ENCODE data around the gene CLASP2.
"Not testable (repeated sequence)": the region's sequence is repeated elsewhere in the genome, so short reads cannot be mapped to it uniquely, and the experiment has no call there.

Gene CLASP2

DNA sequence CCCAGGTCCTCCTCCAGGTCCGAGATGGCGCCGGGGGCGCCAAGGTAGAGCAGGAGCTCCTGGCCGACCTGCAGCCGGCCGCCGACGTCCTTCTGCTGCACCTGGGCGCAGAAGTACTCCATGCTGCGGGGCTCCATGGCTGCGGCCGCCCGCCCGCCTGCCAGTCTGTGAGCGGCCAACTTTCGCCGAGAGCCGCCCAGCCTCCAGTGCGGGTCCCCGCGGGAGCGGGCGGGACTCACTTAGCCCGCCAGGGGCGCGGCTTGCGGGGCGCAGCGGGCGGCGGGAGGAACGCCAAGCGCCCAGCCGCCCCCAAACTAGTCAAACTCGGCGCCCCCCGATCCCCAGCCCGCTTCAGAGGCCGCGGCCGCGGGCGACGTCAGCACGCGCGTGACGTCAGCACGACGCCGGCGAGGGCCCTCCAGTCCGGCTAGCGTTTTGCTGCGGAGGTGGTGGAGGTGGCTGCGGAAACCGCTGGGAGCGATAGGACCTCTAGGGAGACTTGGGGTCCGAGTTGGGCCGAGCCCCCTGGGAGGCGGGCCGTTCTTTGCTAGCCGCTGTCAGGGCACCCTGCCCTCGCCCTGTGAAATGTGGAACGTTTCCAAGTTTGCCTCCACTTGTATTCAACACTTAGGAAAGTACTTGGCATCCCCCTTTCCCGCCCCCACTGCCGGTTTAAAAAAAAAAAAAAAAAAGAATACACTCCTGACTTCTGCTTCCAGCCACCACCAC lies at the start of gene CLASP2:
TSS of gene CLASP2 (minus strand) at position 389 of the 729 bp plus-strand sequence. CDS start at position 137, 252 bp downstream.
- peak; percentile 57 for DNase-seq

DNA sequence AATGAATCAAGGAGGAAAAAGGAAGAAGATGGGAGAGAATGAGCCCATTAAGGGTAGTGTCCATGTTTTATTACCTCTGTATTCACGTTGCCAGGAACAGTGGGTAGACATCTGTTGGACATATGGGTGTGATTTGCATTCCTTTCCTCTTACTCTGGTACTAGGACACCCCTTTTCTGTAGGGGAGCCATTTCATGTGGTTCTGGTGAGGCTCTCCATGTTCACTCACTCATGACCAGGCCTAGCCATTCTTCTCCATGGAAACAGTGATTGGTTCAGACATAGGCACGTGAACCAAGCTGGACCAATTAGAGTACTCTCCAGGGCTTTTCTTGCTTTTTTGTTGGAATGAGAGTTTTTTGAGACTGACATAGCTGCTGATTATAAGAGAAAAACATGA lies 40.8 kb upstream of the CLASP2 start:
- no peak for DNase-seq

DNA sequence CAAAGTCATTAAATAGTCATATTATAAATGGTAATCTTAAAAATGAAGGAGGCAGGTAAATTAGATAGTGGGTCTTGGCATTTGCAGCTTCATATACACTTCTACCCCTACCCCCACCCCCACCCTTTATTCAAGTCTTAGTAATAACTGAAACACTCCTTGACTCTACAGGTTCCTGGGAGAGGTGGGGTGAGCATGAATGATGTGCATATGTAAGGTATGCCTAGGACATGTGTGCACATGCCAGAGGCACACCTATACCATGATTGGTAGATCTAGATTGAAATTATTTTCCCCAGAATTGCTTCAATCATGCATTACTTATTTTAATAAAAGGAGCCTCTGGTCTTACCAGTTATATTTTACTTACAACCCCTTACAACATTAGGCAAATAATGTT lies 40.2 kb upstream of the CLASP2 start:
- no peak for DNase-seq

DNA sequence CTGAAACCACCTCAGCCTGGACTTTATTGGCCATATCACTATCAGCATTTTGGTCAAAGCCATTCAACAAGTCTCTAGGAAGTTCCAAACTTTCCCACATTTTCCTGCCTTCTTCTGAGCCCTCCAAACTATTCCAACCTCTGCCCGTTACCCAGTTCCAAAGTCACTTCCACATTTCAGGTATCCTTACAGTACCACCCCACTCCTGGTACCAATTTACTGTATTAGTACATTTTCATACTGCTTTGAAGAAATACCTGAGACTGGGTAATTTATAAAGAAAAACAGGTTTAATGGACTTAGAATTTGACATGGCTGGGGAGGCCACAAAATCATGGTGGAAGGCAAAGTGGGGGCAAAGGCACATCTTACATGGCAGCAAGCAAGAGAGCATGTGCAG lies 36.3 kb upstream of the CLASP2 start:
- not testable (repeated sequence) for DNase-seq

DNA sequence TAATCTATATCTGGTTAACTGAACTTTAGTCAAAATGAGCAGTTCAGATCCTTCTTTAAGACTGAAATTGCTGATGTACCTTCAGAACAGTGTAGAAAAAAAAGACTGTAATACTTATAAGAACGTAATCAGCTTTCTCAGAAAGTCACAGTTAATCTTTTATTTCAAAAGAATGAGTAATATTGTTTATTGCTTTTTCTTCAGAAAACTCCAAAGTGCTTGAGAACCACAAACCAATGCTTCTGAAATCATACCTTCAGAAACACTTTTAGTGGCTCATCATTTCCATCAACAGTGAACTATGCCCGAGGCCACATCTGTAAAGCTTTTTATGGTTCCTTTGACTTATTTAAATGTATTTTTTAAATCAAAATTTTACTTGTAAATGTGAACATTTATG lies 33.3 kb upstream of the CLASP2 start:
- DNase-seq = no peak

DNA sequence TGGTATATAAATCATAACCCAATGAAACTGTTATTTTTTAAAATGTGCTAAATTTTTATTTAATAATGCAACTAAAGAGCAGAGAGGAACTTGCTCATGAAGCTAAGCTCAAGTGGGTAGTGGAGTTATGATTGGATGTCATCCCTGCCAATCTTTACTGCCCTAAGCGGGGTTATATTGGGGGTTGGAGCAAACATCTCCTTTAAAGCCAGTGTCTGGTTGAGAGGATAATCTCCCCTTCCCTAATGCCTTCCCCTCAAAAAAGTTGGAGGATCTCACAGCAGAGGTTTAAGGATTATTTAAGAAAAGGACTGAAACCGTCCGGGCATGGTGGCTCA lies 32.1 kb upstream of the CLASP2 start:
- no peak for DNase-seq

DNA sequence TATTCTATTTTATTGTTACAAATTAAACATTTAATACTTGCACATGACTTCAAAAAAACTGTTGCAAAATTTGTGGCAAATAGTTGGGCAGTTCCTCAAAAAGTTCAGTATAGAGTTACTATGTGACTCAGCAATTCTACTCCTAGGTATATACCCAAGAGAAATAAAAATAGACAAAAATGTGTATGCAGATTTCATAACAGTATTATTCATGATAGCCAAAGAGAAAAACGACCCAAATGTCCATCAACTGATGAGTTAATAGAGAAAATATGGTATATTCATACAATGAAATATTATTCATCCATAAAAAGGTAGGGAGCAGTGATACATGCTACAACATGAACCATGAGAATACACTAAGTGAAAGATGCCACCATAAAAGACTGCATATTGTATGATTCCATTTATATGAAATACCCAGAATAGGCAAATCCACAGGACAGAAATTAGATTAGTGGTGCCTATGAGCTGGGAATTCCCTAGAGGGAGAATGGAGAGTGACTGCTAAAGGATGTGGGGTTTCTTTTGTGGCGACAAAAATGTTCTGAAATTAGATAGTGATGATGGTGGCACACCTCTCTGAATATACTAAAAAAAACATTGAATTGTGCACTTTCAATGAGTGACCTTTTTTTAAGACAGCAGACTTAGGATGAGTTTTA lies 31.6 kb upstream of the CLASP2 start:
- DNase-seq = no peak

DNA sequence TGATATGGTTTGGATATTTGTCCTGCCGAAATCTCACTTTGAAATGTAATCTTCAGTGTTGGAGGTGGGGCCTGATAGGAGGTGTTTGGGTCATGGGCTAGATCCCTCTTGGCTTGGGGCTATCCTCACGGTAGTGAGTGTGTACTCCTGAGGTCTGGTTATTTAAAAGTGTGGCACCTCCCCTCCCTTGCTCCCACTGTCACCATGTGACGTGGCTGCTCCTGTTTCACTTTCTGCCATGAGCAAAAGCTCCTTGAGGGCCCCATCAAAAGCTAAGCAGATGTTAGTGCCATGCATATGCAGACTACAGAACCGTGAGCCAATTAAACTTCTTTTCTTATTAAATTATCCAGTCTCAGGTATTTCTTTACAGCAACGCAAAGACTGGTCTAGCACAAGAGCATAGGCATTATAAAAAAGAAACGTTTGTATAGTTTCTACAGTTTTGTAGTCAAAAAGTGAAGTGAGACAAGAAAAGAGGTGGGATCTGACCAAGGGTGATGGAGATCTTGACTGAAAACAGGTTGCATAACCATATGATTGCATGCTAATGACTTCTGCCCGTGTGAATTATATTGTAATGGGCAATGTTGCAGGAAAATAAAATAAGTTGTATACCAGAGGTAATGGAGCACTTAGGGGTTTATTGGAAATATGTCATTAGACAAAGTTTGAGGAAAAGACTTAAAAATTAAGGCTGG lies 28.5 kb upstream of the CLASP2 start:
- no peak for DNase-seq

DNA sequence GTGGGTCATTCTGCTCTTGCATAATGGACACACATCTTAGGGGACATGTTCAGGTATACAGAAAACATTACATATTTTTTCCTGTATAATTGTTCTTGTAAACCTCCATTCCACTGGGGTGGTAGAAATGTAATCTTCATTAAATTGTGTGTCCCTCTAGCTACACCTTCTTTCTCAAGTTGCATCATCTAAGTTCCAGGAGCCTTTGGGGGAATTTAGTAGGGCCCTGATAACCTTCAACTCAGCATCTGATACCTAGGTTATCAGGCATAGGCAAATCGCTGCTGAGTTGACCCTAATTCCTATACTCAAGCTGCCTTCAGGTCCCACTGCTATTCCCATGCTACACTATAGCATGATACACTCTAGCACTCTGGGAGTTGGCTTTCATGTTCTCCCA lies 19.1 kb upstream of the CLASP2 start:
- no peak for DNase-seq

DNA sequence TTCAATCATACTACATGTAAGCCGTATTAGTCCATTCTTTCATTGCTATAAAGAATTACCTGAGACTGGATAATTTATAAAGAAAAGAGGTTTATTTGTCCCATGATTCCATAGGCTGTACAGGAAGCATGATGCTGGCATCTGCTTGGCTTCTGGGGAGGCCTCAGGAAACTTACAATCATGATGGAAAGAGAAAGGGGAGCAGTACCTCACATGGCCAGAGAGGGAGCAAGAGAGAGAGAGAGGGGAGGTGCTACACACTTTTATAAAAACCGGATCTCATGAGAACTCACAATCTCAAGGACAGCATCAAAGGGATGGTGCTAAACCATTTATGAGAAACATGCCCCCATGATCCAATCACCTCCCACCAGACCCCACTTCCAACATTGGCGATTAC lies 14.3 kb upstream of the CLASP2 start:
- no peak for DNase-seq

DNA sequence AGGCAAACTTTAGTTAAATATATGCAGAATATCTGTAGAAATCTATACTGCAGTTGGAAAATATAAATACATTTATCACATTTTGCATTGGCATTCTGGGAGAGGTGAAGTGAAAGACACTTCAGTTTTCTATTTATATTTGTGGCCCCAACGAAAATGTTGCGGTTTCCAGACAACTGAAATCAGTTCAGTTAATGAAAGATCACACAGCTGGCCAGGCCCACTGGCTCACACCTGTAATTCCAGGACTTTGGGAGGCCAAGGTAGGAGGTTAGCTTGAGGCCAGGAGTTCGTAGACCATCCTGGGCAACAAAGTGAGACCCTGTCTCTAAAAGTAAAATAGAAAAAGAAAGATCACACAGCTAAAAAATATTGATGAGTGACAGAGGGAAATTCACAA lies 11.9 kb upstream of the CLASP2 start:
- DNase-seq = no peak

DNA sequence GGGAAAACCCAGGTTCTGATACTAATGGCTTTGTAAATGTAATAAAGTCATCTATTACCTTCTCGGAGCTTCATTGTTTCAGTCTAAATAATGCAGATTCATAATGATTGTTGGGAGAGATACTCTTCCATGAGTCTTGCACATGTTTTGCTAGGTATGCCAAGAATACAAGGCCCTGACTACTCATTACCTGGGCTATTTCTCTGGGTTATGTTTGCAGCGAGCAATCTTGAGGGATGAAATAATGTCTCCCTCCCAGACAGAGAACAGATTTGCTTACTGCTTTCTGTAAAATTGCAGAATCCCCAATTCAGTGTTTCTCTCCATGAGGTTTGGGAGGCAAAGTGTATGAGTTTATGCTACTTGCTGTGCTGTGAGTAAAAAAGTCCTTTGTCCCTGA lies 6.2 kb upstream of the CLASP2 start:
- DNase-seq = no peak

DNA sequence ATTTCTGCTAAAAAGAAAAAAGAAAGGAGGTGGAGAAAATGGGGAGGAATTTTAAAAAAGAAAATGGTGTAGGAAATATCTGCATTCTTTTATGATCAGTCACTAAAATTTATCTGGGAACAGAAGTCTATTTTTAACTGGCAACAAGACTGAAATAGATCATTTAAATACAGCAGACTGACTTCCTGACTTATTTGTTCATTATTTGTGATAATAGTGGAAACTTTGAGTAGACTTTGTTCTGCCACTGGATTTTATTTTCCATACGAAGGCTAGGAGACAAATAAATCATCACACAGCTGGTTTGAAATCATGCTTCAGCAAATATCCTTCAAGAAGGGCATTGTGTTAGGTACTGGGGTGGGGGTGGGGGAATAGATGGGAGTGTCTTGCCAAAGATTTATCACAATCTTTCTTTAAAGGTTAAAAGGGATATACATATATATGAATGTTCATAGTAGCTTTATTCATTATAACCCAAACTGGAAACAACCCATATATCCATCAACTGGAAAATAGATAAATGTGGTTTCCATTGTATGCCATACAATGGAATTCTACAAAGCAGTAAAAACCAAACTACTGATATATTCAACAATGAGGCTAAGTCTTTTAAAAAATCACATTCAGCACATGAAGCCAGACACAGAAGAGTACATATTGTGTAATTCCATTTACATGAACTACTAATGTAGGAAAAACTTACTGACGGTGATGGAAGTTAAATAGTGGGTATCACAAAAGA lies 4.7 kb upstream of the CLASP2 start:
- no peak for DNase-seq

DNA sequence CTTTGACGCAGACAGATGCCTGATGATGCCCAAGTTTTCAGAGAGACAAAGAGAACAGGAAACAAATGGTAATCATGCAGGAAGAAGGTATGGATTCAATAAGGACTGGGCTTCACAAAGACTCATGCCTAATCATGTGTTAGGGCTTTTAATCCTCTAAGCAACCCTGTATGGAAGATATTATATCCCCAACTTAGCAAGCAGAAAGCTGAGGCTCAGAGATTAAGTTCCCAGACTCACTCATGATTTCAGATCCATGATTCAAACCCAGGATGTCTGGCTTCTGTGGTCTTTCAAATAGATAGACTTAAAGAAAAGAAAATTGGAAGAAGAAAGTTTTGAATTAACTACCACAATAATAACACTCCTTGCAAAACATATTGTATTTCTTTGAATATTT lies 4.1 kb upstream of the CLASP2 start:
- no peak for DNase-seq

DNA sequence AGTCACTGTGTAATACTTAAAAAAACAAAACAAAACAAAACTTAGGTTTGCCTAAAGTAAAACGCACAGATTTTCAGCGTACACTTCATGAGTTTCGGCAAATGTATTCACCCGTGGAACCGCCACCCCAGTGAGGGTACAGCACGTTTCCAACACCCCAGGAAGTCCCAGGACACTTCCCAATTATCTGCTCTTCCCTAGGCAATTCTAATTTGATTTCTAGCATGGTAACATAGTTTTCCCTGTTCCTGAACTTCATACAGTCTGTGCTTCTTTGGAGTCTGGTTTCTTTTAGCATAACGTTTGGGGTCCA lies 497 bp upstream of the CLASP2 start:
- no peak for DNase-seq

DNA sequence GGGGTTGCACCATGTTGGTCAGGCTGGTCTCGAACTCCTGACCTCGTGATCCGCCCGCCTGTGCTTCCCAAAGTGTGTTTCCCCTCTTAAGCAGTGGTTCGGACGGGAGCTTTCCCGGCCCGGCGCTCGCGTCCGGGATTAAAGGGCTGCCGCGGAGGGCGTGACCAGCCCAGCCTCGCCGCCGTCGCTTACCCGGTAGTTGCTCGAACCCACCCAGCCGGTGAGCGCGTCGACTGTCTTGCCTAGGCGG lies 513 bp downstream of the CLASP2 start:
- no peak for DNase-seq

DNA sequence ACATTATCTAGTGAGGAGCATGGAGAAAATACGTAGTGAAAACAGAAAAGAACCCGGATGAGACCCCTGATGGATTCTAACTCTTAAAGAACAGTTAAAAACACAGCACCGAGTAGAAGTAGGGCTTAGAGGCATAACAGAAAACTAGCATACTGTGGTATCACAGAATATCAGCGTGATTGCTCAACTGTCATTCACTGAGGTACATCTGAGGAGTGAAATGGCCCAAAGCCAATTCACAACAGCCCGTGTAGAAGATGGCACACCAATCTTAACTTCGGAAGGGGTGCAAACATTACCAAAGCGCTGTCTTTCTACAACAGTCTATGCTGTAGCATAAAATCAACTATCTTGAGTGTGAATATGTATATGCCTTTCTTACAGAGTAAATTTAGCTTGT lies 1.8 kb downstream of the CLASP2 start:
- no peak for DNase-seq

DNA sequence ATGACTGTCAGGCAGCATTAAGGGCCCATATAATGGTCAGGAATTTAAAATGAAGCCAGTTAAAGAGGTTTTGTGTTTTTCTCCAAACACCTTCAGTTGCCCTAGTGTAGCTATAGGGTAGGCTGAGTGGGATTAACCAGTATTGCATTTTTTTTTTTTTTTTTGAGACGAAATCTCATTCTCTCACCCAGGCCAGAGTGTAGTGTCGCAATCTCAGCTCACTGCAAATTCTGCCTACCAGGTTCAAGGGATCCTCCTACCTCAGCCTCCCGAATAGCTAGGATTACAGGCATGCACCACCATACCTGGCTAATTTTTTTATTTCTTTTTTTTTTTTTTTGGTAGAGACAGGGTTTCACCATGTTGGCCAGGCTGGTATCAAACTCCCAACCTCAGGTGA lies 7.0 kb downstream of the CLASP2 start:
- DNase-seq = no peak

DNA sequence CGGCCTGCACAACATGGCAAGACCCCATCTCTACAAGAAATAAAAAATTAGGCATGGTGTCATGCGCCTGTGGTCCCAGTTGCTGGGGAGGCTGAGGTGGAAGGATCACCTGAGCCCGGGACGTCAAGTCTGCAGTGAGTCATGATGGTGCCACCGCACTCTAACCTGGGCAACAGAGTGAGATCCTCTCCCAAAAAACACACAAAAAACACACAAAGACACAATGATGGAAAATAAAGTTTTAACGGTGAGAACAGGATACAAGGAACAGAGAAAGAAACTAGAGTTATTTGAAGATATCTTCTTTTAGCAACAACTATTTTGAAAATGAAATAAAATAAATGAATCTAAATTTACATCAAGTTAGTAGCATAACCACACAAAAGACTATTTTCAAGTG lies 12.0 kb downstream of the CLASP2 start:
- DNase-seq = no peak

DNA sequence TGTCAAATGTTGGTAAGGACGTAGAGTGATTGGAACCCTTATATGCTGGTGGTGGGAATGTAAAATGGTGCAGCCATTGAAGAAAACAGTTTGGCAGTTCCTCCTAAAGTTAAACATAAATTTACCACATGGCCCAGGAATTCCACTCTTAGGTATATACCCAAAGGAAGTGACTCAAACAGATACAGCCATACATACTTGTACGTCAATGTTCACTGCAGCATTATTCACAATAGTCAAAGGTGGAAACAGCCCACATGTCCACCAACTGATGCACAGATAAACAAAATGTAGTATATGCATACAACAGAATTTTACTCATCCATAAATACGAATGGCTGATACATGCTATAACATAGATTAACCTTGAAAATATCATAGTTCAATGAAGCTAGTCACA lies 13.2 kb downstream of the CLASP2 start:
- no peak for DNase-seq

DNA sequence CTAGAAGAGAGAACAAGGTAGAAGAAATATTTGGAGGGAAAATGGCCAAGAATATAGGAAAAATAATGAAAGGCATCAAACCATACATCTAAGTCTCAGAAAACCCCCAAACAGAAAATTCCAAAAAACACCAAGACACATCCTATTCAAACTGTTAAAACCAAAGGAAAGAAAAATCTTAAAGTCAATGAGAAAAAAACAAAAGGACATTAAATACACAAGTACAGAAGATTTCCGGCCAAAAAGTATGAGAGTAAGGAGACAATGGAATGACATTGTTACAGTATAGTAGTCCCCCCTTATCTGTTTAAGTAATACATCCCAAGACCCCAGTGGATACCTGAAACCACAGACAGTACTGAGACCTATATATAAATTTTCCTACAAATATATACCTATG lies 18.8 kb downstream of the CLASP2 start:
- DNase-seq = no peak

DNA sequence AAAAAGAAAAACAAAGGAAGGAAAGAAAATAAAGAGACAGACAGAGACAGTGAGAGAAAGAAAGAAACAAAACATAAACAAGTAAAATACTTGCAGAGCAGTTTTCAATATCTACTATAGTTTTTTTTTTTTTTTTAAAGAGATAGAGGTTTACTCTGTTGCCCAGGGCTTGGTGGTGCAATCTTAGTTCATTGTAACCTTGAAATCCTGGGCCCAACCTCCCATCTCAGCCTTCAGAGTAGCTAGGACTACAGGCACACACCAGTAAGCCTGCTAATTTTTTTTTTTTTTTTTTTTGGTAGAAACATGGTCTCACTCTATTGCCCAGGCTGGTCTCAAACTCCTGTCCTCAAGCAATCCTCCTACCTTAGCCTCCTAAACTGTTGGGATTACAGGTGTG lies 23.1 kb downstream of the CLASP2 start:
- no peak for DNase-seq

DNA sequence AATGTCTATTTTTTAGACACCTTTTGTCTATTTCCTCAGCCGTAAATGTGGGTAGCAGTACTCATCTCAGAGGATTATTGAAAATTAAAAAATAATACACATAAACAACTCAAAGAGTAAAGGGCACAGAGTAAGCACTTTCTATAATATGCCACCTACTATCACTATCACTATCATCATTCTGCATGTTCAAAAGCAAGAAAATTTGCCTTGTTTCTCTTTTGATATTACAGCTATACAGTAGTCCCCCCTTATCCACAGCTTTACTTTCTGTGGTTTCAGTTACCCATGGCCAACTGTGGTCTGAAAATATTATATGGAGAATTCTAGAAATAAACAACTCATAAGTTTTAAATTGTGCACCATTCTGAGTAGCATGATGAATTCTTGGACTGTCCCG lies 27.7 kb downstream of the CLASP2 start:
- no peak for DNase-seq

DNA sequence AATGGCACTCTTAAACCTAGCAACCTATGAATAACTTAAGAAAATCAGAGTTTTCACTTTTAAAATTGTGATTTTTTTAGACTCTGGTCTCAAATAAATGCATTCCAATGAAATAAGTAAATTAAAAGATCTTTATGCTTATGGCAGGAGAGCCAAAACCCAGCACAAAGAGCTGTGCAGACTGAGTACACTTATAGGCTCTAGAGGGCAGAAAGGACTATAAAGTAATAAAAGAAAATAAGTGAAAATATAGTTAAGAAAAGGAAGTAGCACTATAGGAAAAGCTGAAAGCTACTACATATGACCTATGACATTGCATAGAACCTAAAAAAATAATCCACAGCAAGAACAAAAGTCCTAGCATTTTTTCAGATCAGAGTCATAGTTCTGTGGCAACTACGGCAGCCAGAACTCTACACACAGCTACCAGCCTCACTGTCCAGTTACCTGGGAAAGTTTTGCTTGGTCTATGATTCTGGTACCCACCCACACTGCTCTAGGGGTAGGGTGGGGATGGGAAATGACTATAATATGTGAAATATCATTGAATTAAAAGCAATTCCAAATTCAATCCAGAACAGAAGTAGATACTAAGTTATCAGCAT lies 30.5 kb downstream of the CLASP2 start:
- DNase-seq = peak; percentile 14

Data from kidney glomerular epithelial cell (primary cell).